NOMO-1 treated with dmso at 0.1 percent for 144 hours (cell line): ENCODE results near the gene PTK6.
A peak's percentile ranks its signal among the peaks of the same experiment; 100 is the strongest.
"Not testable (repeated sequence)": the region's sequence is repeated elsewhere in the genome, so short reads cannot be mapped to it uniquely, and the experiment has no call there.

Experiments used
- DNase-seq: peaks from one replicate; lab custom pipeline; 2025; ENCODE audit not compliant: unreplicated experiment; lab: John Stamatoyannopoulos, UW

Gene PTK6

DNA sequence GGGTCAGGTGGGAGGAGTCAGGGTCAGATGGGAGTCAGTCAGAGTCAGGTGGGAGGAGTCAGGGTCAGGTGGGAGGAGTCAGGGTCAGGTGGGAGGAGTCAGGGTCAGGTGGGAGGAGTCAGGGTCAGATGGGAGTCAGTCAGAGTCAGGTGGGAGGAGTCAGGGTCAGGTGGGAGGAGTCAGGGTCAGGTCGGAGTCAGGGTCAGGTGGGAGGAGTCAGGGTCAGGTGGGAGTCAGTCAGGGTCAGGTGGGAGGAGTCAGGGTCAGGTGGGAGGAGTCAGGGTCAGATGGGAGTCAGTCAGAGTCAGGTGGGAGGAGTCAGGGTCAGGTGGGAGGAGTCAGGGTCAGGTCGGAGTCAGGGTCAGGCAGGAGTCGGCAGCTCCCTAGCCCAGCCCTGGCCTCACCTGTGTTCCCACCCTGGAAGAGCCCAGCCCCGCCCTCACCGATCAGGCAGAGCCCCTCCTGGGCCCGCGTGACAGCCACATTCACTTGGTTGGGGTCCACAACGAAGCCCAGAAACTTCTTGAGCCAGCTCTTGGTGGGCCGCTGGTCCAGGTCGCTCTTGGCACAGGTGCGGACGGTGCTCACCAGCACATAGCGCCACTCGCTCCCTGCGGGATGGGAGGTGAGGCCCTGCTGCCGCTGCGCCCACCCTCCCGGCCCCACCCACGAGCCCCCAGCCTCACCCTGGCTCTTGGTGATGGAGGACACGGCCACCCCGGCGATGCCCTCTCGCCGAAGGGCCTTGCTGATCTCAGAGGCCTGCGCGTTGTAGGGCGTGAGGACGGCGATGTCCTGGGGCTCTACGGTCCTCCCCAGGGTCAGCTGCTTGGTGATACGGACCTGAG is 22.5 kb upstream of the PTK6 start:
- not testable (repeated sequence) for DNase-seq

DNA sequence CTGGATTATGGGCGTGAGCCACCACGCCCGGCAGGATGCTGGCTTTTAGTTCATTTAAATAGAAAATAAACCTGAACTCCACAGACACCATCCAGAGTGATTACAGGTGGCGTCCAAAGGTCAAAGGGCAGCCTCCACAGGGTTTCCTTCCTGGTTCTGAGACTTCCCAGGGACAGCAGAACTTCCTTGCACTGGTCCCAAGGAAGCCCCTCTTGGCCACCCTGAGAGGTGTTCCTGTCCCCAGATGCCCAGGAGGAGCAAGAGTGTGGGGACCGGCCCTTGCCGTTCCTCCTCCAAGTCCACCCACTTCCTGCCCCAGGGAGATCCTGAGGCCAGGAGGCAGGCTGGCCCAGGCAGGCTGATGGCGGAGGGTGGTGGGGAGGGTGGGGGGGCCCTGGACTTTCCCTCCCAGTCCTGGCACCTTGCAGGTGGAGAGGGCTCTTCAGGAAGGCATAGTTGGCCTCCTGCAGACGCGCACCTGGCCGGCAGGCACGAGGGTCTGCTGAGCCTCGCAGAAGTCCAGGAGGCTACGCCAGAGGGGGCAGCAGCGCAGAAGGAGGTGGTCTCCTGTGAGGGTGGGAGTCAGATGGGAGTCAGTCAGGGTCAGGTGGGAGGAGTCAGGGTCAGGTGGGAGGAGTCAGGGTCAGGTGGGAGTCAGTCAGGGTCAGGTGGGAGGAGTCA is 21.8 kb upstream of the PTK6 start:
- no peak for DNase-seq

DNA sequence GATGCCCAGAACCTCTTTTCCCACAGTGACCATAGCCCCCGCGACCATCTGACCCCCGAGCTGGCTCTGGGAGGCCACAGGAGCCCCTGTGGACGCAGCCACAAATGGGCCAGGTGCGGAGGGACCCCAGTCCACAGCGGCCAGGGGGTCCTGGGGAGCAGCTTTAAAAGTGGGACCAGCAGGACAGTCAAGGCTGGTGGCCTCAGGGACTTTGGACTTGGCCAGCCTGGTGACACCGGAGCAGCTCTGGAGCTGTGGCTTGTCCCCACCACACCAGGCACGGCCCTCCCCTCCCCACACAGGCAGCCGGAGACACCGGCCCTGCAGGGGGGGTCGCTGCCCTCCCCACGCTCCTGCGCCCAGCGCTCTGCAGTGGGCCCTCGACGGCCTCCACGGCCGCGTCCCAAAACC is 20.3 kb upstream of the PTK6 start:
- DNase-seq: no peak

GRCh38 chr20:63556873-63557478 is 19.8 kb upstream of the PTK6 start:
- DNase-seq: no peak

DNA sequence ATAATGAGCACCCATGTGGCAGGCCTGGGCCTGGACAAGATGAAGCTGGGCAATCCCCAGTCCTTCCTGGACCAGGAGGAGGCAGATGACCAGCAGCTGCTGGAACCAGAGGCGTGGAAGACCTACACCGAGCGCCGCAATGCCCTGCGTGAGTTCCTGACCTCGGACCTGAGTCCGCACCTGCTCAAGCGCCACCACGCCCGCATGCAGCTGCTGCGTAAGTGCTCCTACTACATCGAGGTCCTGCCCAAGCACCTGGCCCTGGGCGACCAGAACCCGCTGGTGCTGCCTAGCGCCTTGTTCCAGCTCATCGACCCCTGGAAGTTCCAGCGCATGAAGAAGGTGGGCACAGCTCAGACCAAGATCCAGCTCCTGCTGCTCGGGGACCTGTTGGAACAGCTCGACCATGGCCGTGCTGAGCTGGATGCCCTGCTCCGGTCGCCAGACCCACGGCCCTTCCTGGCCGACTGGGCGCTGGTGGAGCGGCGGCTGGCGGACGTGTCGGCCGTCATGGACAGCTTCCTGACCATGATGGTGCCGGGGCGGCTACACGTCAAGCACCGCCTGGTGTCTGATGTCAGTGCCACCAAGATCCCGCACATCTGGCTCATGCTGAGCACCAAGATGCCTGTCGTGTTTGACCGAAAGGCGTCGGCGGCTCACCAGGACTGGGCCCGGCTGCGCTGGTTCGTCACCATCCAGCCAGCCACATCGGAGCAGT is 18.6 kb upstream of the PTK6 start:
- DNase-seq: no peak

GRCh38 chr20:63554361-63555278 is 17.4 kb upstream of the PTK6 start:
- no peak for DNase-seq

GRCh38 chr20:63553933-63554290 is 16.7 kb upstream of the PTK6 start, which contains the start of gene FNDC11:
Gene FNDC11, plus strand, starts transcription at chr20:63554159. Its CDS starts 1,505 bp downstream, at chr20:63555664.
- no peak for DNase-seq

DNA sequence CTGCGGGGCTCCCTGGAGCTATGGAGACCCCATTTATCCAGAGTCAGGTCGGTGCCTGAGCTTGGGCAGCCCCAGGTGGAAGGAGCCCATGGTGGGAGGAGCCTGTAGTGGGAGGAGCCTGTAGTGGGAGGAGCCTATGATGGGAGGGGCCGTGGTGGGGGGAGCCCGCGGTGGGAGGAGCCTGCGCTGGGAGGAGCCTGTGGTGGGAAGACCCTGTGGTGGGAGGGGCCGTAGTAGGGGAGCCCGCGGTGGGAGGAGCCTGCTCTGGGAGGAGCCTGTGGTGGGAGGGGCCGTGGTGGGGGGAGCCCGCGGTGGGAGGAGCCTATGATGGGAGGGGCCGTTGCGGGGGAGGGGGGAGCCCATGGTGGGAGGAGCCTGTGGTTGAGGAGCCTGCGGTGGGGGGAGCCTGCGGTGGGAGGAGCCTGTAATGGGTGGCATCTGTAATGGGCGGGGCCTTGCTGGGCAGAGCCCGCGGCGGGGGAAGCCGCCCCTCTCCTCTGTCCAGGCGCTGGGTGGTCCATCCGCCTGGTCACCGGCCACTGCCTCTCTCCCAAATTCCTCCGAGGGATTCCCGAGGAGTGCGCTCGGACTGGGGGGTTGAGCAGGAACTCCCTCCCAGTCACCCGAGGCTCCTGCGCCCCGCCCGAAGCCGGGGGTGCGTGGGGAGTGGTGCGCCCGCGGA is 16.2 kb upstream of the PTK6 start:
- DNase-seq: peak; percentile 35

- DNase-seq: no peak
Measured at GRCh38 chr20:63552481-63553249, 15.5 kb upstream of the PTK6 start.

GRCh38 chr20:63551068-63551467 is 13.9 kb upstream of the PTK6 start:
- no peak for DNase-seq

DNA sequence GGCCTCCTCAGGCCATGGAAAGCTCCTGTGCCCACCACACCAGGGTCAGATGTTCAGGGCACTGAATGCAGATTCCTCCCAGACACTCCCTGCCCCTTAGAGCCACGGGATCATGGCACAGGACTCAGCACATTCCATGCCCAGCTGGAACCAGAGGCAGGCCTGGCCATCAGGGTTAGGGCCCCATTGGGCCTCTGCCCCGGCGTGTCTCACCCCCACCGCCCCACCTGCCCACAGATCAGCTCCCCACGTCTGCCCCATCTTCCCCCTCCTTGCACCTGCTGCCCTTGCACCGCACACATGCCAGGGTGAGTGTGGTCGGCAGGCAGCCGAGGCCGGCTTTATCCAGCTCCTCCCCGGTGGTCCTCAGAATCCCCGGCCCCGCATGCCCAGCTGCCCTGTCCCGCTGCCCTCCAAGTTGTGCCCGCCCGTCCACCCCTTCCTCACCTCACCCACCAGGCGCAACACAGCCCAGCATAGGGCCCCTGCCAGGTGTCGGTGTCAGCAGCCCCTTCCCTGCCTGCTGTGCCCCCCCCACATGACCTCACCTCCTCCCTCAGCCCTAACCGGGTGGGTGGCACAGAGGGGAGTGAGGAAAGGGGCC is 12.6 kb upstream of the PTK6 start:
- DNase-seq: no peak

GRCh38 chr20:63549019-63549418 is 11.8 kb upstream of the PTK6 start:
- DNase-seq: no peak

GRCh38 chr20:63548542-63548941 is 11.4 kb upstream of the PTK6 start:
- DNase-seq: no peak

GRCh38 chr20:63547725-63548480 is 10.7 kb upstream of the PTK6 start, which contains the start of gene SRMS:
Gene SRMS, minus strand, starts transcription at chr20:63547749. Its CDS starts 286 bp downstream, at chr20:63547463.
- no peak for DNase-seq

DNA sequence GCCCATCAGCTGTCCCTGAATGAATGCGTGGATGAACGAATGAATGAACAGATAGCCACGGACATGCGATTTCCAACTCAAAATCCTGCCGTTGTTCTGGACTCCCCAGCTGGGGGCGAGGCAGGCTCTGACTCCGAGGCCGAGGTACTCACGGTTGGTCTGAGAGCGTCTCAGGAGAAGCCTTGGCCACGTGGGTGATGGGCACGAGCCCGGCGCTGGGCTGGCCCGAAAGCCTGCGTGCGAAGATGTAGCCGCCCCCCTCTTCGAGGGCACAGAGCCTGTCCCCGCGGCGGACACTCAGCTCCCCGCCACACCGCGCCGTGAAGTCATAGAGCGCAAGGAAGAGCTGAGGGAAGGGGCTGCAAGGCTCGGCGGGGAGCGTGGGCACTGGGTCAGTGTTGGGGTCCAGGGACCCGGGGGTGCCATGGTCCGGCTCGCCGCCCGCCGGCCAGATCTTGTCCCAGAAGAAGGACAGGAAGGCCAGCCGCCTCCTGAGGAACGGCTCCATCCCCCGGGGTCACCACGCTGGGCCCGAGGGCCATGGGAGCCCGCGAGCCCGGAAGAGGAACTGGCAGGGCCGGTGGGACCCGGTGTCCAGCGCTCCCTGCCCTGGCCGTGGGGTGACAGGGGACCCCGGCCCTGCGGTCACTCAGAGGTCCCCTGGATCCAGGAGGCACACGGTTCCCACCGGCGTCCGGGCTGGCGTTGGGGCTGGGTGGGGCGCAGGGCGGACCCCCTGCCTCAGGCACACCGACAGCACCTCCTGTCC is 10.0 kb upstream of the PTK6 start:
- DNase-seq: no peak

DNA sequence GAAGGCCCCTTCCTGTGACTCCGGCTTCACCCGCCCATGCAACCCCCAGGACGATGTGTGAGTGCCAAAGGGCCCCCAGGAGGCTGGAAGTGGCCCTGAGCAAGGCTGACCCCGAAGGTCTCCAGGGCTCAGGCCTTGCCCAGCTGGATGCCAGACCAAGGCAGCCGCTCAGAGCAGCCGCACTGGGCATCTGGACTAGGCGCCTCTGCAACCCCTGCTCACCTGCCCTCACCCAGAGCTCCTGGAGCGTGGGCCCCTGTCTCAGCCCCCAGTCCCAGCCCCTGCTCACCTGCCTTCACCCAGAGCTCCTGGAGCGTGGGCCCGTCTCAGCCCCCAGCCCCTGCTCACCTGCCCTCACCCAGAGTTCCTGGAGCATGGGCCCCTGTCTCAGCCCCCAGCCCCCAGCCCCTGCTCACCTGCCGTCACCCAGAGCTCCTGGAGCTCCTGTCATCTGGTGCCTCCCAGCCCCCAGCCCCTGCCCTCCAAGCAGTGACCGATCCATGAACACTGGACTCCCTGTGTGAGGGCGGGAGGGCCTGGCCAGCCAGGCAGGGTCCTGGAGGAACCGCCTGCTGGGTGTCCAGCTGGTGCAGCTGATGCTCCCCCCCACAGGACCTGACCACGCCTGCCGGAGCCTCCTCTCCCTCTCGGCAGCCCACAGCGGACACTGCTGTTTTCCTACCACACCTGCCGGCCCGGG is 9.2 kb upstream of the PTK6 start:
- no peak for DNase-seq
